ENCODE results near the gene CAPN5. TPM values are rescaled to one million over a fixed set of nuclear protein-coding genes. Genes with fewer than 3 reads are reported as not detected.
"Not testable (repeated sequence)": the region's sequence is repeated elsewhere in the genome, so short reads cannot be mapped to it uniquely, and the experiment has no call there.

The CAPN5 gene
- total RNA-seq, 2 experiments from 2014 or later, result 0.88 to 1.1 TPM

DNA sequence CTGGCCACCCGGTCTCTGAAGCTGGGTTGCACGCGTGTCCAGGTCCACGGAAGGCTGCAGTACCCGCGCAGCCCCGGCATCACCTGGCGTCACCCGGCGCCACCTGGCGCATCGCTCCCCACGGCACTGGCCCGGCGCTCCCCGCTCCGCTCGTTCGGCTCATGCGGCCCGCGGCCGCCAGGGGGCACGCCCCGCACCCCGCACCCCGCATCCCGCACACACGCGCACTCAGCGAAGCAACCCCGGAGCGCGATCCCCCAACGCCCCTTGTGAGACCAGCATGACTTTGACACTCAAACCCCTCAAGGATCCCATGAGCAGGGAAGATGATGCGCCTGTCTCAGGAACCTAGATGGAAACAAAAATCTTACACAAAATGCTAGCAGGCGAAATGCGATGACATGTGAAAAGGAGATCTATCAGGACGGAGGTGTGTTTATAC, 20.7 kb upstream of the CAPN5 start:
- POLR2A ChIA-PET, result no interaction called here
- H3K4me3 Mint-ChIP-seq, result peak overlapping the region; percentile 4
- no peaks in the 10 kb centered on the region for H3K9me3 Mint-ChIP-seq
- peak; percentile 74 for DNase-seq
- no peak overlapping the region for H3K27ac Mint-ChIP-seq
- intact Hi-C loops (cut with micrococcal nuclease), result loop anchor here (2.0 to 10.0 kb wide), 3 partner anchors 141 to 321 kb away; no protein-coding TSS in a partner anchor
- CTCF ChIA-PET, result interaction anchor here (0.9 to 2.6 kb wide), 9 partner anchors 12 to 497 kb away, joined by 3 to 32 read pairs (median 4); partner anchors contain the start of genes B3GNT6 and MYO7A
- peaks cover 8% of the 10 kb centered on the region for H3K27me3 Mint-ChIP-seq
- no peaks in the 10 kb centered on the region for H3K36me3 Mint-ChIP-seq
- H3K4me1 Mint-ChIP-seq (ENCODE audit: low read depth), result peaks cover 13% of the 10 kb centered on the region

DNA sequence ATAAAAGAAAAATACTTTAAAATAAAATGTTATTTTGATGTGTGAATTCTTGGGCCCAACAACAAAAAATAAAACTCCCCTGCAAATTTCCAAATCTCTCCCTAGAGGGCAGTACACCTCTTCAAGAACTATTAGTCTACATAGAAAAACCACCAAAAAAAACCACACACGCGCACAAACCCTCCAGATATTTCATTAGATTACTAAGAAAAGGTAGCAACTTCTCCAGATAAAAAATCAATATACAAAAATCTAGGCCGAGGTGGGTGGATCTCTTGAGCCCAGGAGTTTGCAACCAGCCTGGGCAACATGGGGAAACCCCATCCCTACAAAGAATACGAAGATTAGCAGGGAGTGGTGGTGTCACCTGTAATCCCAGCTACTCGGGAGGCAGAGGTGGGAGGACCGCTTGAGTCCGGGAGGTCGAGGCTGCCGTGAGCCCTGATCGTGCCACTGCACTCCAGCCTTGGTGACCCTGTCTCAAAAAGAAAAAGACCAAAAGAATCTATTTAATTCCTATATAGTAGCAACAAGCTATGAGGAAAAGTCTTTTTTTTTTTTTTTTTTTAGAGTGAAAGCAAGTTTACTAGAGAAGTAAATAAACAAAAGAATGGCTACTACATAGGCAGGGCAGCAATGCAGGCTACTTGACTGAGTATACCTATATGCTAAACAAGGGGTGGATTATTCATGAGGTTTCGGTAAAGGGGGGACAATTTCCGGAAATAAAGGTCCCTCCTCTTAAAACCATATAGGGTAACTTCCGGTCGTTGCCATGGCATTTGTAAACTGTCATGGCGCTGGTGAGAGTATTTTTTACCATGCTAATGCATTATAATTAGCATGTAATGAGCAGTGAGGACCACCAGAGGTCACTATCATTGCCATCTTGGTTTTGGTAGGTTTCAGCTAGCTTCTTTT, 19.5 kb upstream of the CAPN5 start:
- Mint-ChIP-seq H3K4me3 (peak overlapping the region; percentile 62), H3K36me3 (no peaks in the 10 kb centered on the region), H3K9me3 (no peaks in the 10 kb centered on the region), H3K27ac (peak overlapping the region; percentile 51), H3K4me1 (ENCODE audit: low read depth) (peaks cover 13% of the 10 kb centered on the region), H3K27me3 (peaks cover 6% of the 10 kb centered on the region)
- ChIA-PET CTCF (interaction anchor here (0.7 to 3.8 kb wide), 18 partner anchors 16 to 312 kb away, joined by 3 to 92 read pairs (median 5); partner anchors contain the start of genes CAPN5 and MYO7A), POLR2A (interaction anchor here (0.6 kb wide), 1 partner anchor 275 kb away, joined by 4 read pairs; no protein-coding TSS in a partner anchor)
- peak; percentile 81 for DNase-seq
- intact Hi-C loops (cut with micrococcal nuclease), result loop anchor here (1.0 to 10.0 kb wide), 6 partner anchors 19 to 322 kb away; partner anchors contain the start of genes ACER3 and CAPN5

DNA sequence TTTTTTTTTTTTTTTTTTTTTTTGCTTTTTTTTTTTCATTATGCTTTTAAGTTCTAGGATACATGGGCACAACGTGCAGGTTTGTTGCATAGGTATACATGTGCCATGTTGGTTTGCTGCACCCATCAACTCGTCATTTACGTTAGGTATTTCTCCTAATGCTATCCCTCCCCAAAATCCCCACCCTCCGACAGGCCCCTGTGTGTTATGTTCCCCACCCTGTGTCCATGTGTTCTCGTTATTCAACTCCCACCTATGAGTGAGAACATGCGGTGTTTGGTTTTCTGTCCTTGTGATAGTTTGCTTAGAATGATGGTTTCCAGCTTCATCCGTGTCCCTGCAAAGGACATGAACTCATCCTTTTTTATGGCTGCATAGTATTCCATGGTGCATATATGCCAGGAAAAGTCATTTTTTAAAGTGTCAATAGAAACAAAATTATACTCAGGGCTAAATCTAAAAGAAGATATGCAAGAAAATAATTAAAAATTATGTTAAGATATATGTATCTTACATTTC, 18.8 kb upstream of the CAPN5 start:
- POLR2A ChIA-PET, H3K27me3 Mint-ChIP-seq, H3K27ac Mint-ChIP-seq, H3K9me3 Mint-ChIP-seq, H3K4me3 Mint-ChIP-seq, DNase-seq, H3K36me3 Mint-ChIP-seq: not testable (repeated sequence)
- peaks cover 13% of the 10 kb centered on the region for H3K4me1 Mint-ChIP-seq (ENCODE audit: low read depth)
- CTCF ChIA-PET, result interaction anchor here (0.9 to 3.8 kb wide), 18 partner anchors 15 to 313 kb away, joined by 3 to 92 read pairs (median 5); partner anchors contain the start of genes CAPN5 and MYO7A
- intact Hi-C loops (cut with micrococcal nuclease), result loop anchor here (1.0 to 10.0 kb wide), 6 partner anchors 18 to 323 kb away; partner anchors contain the start of genes ACER3 and CAPN5

DNA sequence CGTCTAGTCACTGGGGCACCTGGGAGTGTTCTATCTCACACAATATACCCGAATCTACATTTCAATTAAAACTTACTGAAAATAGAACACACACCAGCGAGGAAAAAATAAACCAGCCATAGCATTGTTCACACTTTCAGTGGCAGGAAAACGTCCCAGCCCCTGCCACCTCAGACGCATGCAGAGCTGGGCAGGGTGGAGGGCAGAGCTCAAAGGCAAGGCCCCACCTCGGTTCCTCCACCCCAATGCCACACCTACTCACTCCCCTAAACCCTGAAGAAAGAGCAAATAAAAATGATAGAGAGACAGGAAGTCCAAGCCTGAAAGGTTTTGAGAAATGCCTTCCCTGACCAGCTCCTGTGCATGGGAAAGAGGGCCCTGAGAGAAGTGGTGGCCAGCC, 17.7 kb upstream of the CAPN5 start:
- intact Hi-C loops (cut with micrococcal nuclease), result loop anchor here (5.0 to 10.0 kb wide), 2 partner anchors 138 to 324 kb away; no protein-coding TSS in a partner anchor
- H3K4me1 Mint-ChIP-seq (ENCODE audit: low read depth), result peaks cover 13% of the 10 kb centered on the region
- no peak overlapping the region for H3K4me3 Mint-ChIP-seq
- H3K27ac Mint-ChIP-seq, result no peak overlapping the region
- peaks cover 5% of the 10 kb centered on the region for H3K27me3 Mint-ChIP-seq
- no peaks in the 10 kb centered on the region for H3K36me3 Mint-ChIP-seq
- no peaks in the 10 kb centered on the region for H3K9me3 Mint-ChIP-seq
- CTCF ChIA-PET, result interaction anchor here (1.2 to 3.8 kb wide), 5 partner anchors 17 to 314 kb away, joined by 4 to 92 read pairs (median 5); partner anchors contain the start of gene CAPN5
- DNase-seq, result no peak
- POLR2A ChIA-PET, result no interaction called here

DNA sequence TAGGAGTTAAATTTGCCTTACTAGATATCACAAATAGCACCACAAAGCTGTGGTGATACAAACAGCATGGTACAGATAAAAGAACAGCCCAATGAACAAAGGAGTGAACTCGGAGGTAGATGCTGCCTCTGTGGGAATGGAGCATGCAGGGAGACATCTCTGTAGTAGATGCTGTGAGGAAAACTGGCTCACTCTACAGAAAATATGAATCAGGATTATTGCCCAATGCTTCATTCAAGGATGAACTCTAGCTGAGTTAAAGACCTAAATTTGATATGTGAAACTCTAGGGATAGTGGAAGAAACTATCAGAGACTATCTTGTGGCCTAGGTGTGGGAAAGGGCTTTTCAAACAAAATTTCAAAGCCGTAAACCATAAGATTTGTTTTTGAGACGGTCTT, 15.3 kb upstream of the CAPN5 start:
- H3K9me3 Mint-ChIP-seq, result peaks cover 8% of the 10 kb centered on the region
- peaks cover 5% of the 10 kb centered on the region for H3K4me1 Mint-ChIP-seq (ENCODE audit: low read depth)
- no peak overlapping the region for H3K4me3 Mint-ChIP-seq
- ChIA-PET POLR2A (no interaction called here), CTCF (interaction anchor here (1.4 to 5.6 kb wide), 2 partner anchors 40 to 330 kb away, joined by 3 to 32 read pairs; no protein-coding TSS in a partner anchor)
- no peaks in the 10 kb centered on the region for H3K36me3 Mint-ChIP-seq
- intact Hi-C loops (cut with micrococcal nuclease), result no loop called here
- DNase-seq, result no peak
- H3K27ac Mint-ChIP-seq, result no peak overlapping the region
- H3K27me3 Mint-ChIP-seq, result no peaks in the 10 kb centered on the region

DNA sequence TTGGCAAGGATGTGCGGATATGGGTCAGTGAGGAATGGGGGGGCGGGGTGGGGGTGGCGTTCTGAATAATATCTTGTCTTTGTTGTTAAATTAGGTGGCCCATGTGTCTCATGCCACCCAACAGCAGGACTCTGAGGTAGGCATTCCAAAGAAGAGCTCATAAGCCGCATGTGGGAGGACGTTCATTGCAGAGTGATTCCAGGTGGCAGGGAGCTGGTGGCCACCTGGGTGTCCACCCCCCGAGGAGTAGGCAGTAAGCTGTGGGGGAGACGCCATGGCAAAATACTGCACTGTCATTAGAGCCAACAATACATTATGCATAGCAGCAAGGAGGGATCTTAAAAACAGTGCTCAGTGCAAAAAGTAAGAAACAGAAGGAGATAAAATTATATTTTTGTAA, 14.3 kb upstream of the CAPN5 start:
- Mint-ChIP-seq H3K36me3 (peaks cover 2% of the 10 kb centered on the region), H3K27me3 (no peaks in the 10 kb centered on the region), H3K9me3 (peaks cover 12% of the 10 kb centered on the region), H3K4me1 (ENCODE audit: low read depth) (no peaks in the 10 kb centered on the region), H3K27ac (no peak overlapping the region), H3K4me3 (no peak overlapping the region)
- ChIA-PET POLR2A (no interaction called here), CTCF (interaction anchor here (1.4 to 5.6 kb wide), 2 partner anchors 39 to 331 kb away, joined by 3 to 32 read pairs; no protein-coding TSS in a partner anchor)
- no peak for DNase-seq
- intact Hi-C loops (cut with micrococcal nuclease), result no loop called here

DNA sequence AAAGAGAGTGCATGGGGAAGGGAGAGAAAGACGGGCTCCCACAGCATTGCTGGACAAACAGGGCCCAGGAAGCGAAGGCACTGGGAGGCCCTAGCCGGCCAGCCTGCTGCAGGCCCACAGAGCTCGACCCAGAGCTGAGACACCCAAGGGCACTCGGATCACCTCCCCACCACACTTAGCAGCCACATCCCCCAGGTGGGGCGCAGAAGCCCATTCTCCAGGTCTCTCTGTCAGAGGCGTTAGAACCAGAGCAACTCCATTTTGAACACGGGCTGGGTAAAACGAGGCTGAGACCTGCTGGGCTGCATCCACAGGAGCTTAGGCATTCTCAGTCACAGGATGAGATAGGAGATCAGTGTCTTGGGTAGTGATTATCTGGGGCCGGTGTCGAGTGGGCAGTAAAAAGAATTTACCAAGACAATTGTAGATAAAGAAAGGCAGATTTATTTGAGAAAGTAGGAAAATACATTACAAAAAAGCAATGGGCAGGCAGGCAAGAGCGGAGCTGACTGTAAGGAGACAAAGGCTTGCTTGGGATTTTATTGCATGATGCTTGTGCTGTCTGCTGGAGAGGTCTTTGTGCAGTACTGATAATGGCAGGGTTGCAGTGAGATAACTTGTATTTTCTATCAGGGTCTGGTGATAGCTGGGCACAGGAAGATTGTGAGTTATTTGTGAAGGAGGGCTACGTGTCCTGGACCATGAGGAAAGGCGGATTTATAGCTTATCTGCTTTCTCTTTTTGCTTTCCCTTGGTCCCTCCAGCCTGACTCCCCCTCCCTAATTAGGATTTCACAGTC, 13.4 kb upstream of the CAPN5 start:
- intact Hi-C loops (cut with micrococcal nuclease), result no loop called here
- CTCF ChIA-PET, result interaction anchor here (1.3 to 5.6 kb wide), 2 partner anchors 38 to 134 kb away, joined by 3 to 32 read pairs; no protein-coding TSS in a partner anchor
- H3K9me3 Mint-ChIP-seq, result peaks cover 12% of the 10 kb centered on the region
- no peak for DNase-seq
- H3K4me1 Mint-ChIP-seq (ENCODE audit: low read depth), result no peaks in the 10 kb centered on the region
- H3K27ac Mint-ChIP-seq, result no peak overlapping the region
- H3K36me3 Mint-ChIP-seq, result peaks cover 2% of the 10 kb centered on the region
- POLR2A ChIA-PET, result no interaction called here
- H3K4me3 Mint-ChIP-seq, result no peak overlapping the region
- H3K27me3 Mint-ChIP-seq, result no peaks in the 10 kb centered on the region

DNA sequence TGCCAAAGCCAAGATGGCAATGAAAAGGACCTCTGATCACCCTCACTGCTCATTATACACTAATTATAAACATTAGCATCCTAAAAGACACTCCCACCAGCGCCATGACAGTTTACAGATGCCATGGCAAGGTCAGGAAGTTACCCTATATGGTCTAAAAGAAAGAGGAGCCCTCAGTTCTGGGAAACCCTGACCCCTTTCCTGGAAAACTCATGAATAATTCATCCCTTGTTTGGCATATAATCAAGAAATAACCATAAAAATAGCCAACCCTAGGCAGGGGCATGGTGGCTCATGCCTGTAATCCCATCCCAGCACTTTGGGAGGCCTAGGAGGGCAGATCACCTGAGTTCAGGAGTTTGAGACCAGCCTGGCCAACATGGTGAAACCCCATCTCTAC, 12.7 kb upstream of the CAPN5 start:
- Mint-ChIP-seq H3K4me3 (no peak overlapping the region), H3K27me3 (no peaks in the 10 kb centered on the region), H3K4me1 (ENCODE audit: low read depth) (no peaks in the 10 kb centered on the region), H3K27ac (no peak overlapping the region), H3K36me3 (peaks cover 2% of the 10 kb centered on the region), H3K9me3 (peaks cover 12% of the 10 kb centered on the region)
- POLR2A ChIA-PET, result no interaction called here
- no peak for DNase-seq
- intact Hi-C loops (cut with micrococcal nuclease), result no loop called here
- CTCF ChIA-PET, result interaction anchor here (1.3 to 5.6 kb wide), 2 partner anchors 37 to 134 kb away, joined by 3 to 32 read pairs; no protein-coding TSS in a partner anchor

DNA sequence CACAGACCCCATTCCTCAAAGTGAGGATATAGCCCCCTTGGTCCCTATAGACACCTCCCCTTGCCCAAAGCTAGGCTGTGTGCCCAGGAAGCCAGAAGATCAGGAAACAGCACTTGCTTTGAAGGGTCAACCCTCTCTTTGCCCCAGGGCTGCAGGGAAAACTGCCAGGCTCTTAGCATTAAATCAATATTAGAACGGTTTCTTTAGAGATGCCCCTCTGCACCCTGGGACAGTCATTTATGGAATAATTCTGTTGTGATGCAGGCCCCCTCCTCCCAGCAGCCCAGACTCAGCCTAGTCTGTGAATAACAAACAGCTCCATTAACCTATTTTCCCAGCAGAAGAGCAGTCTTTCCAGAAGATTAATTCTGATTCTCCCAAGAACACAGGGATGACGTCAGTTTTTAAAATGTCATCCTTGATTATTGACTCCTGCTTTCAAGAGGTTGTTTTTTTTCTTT, 11.6 kb upstream of the CAPN5 start:
- H3K4me3 Mint-ChIP-seq, result no peak overlapping the region
- no peak for DNase-seq
- H3K27me3 Mint-ChIP-seq, result no peaks in the 10 kb centered on the region
- no peaks in the 10 kb centered on the region for H3K4me1 Mint-ChIP-seq (ENCODE audit: low read depth)
- H3K36me3 Mint-ChIP-seq, result peaks cover 2% of the 10 kb centered on the region
- intact Hi-C loops (cut with micrococcal nuclease), result no loop called here
- CTCF ChIA-PET, result interaction anchor here (0.6 to 5.6 kb wide), 2 partner anchors 36 to 188 kb away, joined by 3 to 32 read pairs; no protein-coding TSS in a partner anchor
- POLR2A ChIA-PET, result interaction anchor here (0.6 kb wide), 1 partner anchor 290 kb away, joined by 3 read pairs; no protein-coding TSS in a partner anchor
- peaks cover 12% of the 10 kb centered on the region for H3K9me3 Mint-ChIP-seq
- no peak overlapping the region for H3K27ac Mint-ChIP-seq

DNA sequence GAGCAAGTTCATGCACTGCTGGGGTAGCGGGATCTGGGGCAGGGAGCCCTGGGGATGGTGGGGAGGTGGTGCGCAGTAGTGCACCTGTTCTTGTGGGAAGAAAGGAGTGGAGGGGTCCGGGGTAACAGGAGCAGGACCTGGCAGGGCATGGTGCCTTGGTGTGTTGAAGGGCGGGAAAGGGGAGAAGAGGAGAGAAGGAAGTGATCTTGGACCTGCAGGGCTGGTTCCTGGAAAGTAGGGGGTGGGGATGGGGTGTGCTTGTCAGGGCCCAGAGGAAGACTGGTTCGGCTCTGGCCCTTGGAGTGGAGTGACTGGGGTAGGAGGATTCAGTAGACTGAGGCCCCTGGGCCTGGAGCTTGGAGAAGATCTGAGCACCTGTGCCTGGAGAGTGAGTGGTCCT, 10.9 kb upstream of the CAPN5 start:
- ChIA-PET CTCF (interaction anchor here (5.6 kb wide), 1 partner anchor 35 kb away, joined by 32 read pairs; no protein-coding TSS in a partner anchor), POLR2A (no interaction called here)
- H3K36me3 Mint-ChIP-seq, result peaks cover 2% of the 10 kb centered on the region
- H3K4me3 Mint-ChIP-seq, result no peak overlapping the region
- no peak for DNase-seq
- peaks cover 12% of the 10 kb centered on the region for H3K9me3 Mint-ChIP-seq
- intact Hi-C loops (cut with micrococcal nuclease), result no loop called here
- no peaks in the 10 kb centered on the region for H3K4me1 Mint-ChIP-seq (ENCODE audit: low read depth)
- no peak overlapping the region for H3K27ac Mint-ChIP-seq
- no peaks in the 10 kb centered on the region for H3K27me3 Mint-ChIP-seq

DNA sequence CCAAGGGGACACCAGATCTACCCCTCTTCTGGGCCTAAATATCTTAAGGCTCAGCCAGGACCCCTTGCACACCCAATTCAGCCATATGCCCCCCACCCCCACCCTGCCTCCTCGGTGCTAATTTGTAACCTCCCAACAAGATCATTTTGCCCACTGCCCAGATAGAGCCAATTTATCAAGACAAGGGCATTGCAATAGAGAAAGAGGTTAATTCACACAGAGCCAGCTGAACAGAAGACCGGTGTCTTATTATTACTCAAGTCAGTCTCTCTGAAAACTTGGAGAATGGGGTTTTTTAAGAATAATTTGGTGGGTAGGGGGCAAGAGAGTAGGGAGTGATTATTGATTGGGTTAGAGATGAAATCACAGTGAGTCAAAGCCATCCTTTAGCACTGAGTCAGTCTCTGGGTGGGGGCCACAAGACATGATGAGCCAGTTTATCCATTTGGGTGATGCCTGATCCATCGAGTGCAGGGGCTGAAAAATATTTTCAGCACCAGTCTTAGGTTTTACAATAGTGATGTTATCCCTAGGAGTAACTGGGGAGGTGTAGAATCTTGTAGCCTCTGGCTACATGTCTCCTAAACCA, 9.9 kb upstream of the CAPN5 start:
- no peaks in the 10 kb centered on the region for H3K4me1 Mint-ChIP-seq (ENCODE audit: low read depth)
- no peak overlapping the region for H3K4me3 Mint-ChIP-seq
- H3K27me3 Mint-ChIP-seq, result no peaks in the 10 kb centered on the region
- peaks cover 12% of the 10 kb centered on the region for H3K9me3 Mint-ChIP-seq
- intact Hi-C loops (cut with micrococcal nuclease), result no loop called here
- H3K27ac Mint-ChIP-seq, result no peak overlapping the region
- ChIA-PET CTCF (no interaction called here), POLR2A (no interaction called here)
- peaks cover 2% of the 10 kb centered on the region for H3K36me3 Mint-ChIP-seq
- no peak for DNase-seq
